Head of caudate nucleus (tissue), 42 donors: ENCODE data around the gene MRLN.
"Not testable (repeated sequence)": the region's sequence is repeated elsewhere in the genome, so short reads cannot be mapped to it uniquely, and the experiment has no call there.

Source experiments
- DNase-seq, 42 donors: peaks; one replicate each; pipeline versions ENCODE4 v3.0.0 to v3.0.0-alpha.2; 2020 to 2021; ENCODE audit warnings: mixed read lengths in 7 of 42
- intact Hi-C: fragments of 100-400 bp; cut with DNase I; formaldehyde crosslinking; loops from one replicate; pipeline ENCODE4 v1.15.0; 2022

MRLN gene

GRCh38 chr10:59750155-59750945 is 2.9 kb downstream of the MRLN start:
- intact Hi-C loops: no loop called here
- peak in 6 of 42 donors; percentile 8 to 42 (median 18) for DNase-seq

- intact Hi-C loops: no loop called here
- no peak for DNase-seq
Measured at GRCh38 chr10:59748834-59749233, 4.4 kb downstream of the MRLN start.

- intact Hi-C loops: no loop called here
Measured at GRCh38 chr10:59745163-59745650, 8.0 kb downstream of the MRLN start.

DNA sequence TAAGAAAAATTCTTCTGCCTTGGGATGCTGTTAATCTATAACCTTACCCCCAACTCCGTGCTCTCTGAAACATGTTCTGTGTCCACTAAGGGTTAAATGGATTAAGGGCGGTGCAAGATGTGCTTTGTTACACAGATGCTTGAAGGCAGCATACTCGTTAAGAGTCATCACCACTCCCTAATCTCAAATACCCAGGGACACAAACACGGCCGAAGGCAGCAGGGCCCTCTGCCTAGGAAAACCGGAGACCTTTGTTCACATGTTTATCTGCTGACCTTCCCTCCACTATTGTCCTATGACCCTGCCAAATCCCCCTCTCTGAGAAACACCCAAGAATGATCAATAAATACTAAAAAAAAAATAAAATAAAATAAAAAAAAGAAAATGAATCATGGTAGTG is 8.5 kb downstream of the MRLN start:
- DNase-seq, intact Hi-C loops: not testable (repeated sequence)

More at GRCh38 chr10:59745163-59745650, 8.0 kb downstream of the MRLN start:
- no peak for DNase-seq

DNA sequence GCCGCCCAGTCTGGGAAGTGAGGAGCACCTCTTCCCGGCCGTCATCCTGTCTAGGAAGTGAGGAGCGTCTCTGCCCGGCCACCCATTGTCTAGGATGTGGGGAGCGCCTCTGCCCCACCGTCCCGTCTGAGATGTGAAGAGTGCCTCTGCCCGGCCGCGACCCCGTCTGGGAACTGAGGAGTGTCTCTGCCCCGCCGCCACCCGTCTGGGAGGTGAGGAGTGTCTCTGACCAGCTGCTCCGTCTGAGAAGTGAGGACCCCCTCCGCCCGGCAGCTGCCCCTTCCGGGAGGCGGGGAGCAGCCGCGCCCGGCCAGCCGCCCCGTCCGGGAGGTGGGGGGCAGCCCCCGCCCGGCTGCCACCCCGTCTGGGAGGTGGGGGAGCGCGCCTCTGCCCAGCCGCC is 9.1 kb downstream of the MRLN start:
- DNase-seq, intact Hi-C loops: not testable (repeated sequence)

GRCh38 chr10:59741583-59741982 is 11.7 kb downstream of the MRLN start:
- DNase-seq: no peak
- intact Hi-C loops: no loop called here

DNA sequence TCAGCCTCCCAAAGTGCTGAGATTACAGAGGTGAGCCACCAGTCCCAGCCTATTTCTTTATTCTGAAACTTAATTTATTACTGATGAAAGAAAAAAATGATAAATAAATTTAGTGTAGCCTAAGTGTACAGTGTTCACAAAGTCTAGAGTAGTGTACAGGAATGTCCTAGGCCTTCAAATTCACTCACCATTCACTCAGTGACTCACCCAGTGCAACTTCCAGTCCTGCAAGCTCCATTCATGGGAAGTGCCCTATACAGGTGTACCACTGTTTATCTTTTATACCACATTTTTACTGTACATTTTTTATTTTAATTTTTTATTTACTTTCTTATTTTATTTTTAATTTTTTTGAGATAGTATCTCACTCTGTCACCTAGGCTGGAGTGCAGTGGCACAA is 12.2 kb downstream of the MRLN start:
- no peak for DNase-seq
- intact Hi-C loops: no loop called here

- intact Hi-C loops: no loop called here
- DNase-seq: no peak
Measured at GRCh38 chr10:59736749-59737148, 16.5 kb downstream of the MRLN start.

- DNase-seq: no peak
- intact Hi-C loops: no loop called here
Measured at GRCh38 chr10:59735296-59735695, 18.0 kb downstream of the MRLN start.

- DNase-seq: no peak
- intact Hi-C loops: no loop called here
Measured at GRCh38 chr10:59734014-59734462, 19.2 kb downstream of the MRLN start.

DNA sequence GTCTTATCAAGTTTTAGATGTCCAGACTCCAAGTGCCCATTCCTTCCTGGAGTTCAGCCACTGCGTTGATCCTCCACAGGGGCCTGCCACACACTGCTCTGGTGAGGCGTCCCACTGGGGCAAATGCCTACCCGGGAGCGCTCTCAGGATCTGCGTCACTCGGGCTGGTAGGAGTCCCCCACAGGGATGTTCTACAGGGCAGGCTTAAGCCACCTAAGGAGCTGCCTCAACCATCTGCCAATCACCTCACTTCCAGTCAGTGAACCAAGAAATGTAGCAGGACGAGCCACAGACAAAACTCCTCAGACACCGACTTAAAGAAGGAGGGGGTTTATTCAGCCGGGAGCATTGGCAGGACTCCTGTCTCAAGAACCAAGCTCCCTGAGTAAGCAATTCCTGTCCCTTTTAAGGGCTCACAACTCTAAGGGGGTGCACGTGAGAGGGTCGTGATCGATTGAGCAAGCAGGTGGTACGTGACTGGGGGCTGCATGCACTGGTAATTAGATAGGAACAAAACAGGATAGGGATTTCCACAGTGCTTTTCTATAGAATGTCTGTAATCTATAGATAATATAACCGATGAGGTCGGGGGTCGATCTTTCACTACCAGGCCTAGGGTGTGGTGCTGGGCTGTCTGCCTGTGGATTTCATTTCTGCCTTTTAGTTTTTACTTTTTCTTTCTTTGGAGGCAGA is 19.8 kb downstream of the MRLN start:
- DNase-seq, intact Hi-C loops: not testable (repeated sequence)

DNA sequence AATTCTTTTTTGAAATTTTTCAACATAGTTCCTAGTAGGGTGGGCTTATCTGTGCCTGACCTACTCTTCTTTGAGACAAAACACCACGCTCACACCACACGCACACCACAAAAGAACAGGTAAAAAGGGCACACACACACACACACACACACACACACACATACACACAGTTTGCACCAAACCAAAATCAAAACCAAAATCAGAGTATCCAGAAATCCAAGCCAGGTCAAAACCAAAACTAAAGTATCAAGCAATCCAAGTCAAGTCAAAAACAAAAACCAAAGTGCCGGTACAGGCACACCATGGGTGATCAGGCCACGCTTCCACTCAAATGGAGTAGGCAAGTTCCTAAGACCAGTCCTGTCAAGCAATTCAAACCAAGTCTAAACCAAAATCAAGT is 20.4 kb downstream of the MRLN start:
- intact Hi-C loops, DNase-seq: not testable (repeated sequence)

DNA sequence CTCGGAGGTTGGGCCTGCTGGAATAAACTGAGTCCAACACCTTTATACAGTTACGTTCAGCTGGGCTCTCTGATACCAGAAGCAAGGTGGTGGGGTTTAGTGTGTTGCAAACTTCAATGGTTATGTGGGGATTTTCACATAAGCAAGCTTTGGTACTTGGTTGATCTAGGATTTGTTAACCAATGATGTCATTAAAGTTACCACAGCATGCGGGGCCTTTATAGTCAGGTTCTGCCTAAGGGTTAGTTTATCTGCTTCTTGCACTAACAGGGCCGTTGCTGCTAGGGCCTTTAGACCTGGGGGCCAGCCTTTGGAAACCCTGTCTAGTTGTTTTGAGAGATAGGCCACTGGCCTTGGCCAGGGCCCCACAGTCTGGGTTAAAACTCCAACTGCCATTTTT is 24.1 kb downstream of the MRLN start:
- DNase-seq: not testable (repeated sequence)
- intact Hi-C loops: loop anchor here (5.0 kb wide), 1 partner anchor 343 kb away; no protein-coding TSS in a partner anchor

GRCh38 chr10:59724098-59724938 is 28.9 kb downstream of the MRLN start:
- intact Hi-C loops: no loop called here
- no peak for DNase-seq

GRCh38 chr10:59720377-59720776 is 32.9 kb downstream of the MRLN start:
- intact Hi-C loops: no loop called here

DNA sequence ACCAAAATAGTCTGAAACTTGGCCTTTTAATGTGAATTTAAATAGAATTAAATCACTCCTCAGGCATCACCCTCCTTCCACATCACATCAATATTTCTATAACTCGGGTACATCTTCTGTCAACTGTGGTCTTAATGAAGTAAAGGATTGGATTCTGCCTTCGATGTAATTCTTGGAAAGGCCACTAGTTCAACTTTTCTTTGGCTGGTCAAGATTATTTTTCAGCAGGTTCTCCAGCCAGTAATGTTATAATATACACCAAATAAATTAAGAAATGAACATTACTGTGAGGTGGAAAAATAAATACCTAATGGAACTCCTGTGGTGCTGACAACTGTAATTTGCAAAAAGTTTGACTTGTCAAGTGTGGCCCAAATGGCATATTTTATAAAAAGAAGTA is 33.9 kb downstream of the MRLN start:
- no peak for DNase-seq
- intact Hi-C loops: no loop called here

More at GRCh38 chr10:59720377-59720776, 32.9 kb downstream of the MRLN start:
- no peak for DNase-seq

DNA sequence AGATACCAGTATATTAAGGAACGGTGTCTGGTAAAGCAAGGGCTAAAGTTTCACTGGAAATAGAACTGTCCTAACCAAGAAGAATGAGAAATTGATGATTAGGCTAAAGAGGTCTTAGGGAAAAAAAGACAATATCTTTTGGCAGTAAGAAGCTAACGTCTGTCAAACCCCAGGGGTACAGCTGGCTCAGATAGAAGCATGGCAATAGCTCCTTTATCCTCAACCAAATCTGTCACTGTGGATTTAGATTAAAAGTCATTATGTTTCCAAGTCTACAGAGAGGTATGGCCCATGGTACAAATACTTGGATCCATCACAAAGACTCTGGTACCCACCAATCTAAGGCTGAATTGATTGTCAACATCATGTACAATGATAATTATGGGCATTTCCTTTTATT is 35.0 kb downstream of the MRLN start:
- intact Hi-C loops: no loop called here
- no peak for DNase-seq

DNA sequence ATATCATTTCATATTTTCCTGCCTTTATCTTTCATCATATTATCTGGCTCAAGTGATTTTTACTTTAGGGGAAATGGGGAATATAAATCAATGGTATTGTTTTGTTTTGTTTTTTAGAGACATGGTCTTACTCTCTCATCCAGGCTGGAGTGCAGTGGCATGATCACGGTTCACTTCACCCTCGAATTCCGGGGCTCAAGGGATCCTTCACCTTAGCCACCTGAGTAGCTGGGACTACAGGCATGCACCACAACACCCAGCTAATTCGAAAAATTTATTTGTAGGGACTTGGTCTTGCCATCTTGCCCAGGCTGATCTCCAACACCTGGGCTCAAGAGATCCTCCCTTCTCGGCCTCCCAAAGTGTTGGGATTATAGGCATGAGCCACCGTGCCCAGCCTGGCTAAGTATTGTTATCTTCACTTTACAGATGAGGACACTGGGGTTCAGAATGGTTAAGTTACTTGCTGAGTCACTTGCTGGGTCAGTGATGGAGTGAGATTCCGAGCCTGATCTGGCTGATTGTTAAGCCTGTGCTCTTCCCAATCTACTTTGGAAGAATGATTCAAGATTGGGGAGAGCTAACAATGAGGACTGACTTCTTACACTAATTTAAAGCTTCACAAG is 39.9 kb downstream of the MRLN start:
- intact Hi-C loops: no loop called here
- DNase-seq: no peak
